ENCODE data around the gene LARP1.

DNA sequence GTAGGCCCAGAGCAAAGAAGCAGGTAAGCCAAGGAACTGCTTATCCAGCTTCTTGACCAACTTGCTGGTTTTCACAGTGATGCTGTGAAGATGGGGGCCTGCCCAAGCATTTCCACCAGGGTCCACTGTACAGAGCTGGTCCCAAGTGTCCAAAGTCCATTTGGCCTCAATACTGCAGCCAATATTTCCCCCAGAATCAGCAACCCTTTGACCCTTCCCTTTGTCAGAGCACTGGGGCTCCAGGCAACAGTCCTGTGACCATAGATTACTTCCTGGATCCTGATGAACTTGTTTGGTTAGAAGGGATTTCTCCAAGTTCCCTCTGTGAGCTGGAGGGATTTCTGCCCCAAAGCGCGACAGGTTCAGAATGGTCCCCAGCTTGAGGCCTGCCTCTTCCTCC, 68.9 kb downstream of the LARP1 start:
- TF ChIP-seq, protein P1, sequence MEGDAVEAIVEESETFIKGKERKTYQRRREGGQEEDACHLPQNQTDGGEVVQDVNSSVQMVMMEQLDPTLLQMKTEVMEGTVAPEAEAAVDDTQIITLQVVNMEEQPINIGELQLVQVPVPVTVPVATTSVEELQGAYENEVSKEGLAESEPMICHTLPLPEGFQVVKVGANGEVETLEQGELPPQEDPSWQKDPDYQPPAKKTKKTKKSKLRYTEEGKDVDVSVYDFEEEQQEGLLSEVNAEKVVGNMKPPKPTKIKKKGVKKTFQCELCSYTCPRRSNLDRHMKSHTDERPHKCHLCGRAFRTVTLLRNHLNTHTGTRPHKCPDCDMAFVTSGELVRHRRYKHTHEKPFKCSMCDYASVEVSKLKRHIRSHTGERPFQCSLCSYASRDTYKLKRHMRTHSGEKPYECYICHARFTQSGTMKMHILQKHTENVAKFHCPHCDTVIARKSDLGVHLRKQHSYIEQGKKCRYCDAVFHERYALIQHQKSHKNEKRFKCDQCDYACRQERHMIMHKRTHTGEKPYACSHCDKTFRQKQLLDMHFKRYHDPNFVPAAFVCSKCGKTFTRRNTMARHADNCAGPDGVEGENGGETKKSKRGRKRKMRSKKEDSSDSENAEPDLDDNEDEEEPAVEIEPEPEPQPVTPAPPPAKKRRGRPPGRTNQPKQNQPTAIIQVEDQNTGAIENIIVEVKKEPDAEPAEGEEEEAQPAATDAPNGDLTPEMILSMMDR (conservative IDR thresholded peaks at IDR 0.05; ENCODE audit: low read depth, low read length) = no peak
- no peak for TF ChIP-seq EZH2phosphoT487 (IDR thresholded peaks at IDR 0.05; ENCODE audit: borderline replicate concordance, low read length)
- no peak for TF ChIP-seq EZH2 (IDR thresholded peaks at IDR 0.05; ENCODE audit: low read length, unreplicated experiment)
